HG03097 (cell line): ENCODE measurements around the gene ATG16L2.
"Not testable (repeated sequence)": the region's sequence is repeated elsewhere in the genome, so short reads cannot be mapped to it uniquely, and the experiment has no call there.

Experiments
- ATAC-seq: cut with Tn5 transposase; IDR thresholded peaks from one replicate; pipeline ENCODE4 v1.9.1; 2021; ENCODE audit not compliant: unreplicated experiment, low FRiP score

The ATG16L2 gene

GRCh38 chr11:72799441-72799840 is 14.8 kb upstream of the ATG16L2 start:
- no peak for ATAC-seq

DNA sequence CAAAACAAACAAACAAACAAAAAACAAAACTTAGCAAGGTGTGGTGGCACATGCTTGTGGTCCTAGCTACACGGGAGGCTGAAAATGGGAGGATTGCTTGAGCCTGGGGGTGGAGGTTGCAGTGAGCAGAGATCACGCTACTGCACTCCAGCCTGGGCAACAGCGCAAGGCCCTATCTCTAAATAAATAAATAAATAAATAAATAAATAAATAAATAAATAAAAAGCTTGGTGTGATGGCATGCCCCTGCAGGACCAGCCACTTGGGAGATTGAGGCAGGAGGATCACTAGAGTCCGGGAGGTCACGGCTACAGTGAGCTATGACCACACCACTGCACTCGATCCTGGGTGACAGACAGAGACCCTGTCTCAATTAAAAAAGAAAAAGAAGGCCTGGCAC is 11.4 kb upstream of the ATG16L2 start:
- no peak for ATAC-seq

DNA sequence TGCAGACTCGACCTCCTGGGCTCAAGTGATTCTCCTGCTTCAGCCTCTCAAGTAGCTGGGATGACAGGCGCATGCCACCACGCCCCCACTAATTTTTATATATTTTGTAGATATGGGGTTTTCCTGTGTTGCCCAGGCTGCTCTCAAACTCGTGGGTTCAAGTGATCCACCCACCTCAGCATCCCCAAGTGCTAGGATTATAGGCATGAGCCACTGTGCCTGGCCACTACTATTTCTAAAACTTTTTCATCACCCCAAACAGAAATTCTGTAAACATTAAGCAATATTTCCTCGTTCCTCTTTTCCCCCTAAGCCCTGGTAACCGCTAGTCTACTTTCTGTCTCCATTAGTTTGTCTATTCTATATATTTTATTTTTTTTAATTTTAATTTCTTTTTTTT is 9.0 kb upstream of the ATG16L2 start:
- no peak for ATAC-seq

DNA sequence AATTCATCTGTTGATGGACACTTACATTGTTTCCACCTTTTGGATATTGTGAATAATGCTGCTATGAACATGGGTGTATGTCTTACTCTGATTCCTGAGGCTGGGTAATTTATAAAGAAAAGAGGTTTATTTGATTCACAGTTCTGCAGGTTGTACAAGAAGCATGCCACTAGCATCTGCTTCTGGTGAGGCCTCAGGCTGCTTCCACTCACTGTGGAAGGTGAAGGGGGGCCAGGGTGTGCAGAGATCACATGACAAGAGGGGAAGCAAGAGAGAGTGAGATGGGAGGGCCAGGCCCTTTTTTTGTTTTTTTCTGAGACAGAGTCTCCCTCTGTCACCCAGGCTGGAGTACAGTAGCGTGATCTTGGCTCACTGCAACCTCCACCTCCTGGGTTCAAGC is 7.8 kb upstream of the ATG16L2 start:
- not testable (repeated sequence) for ATAC-seq

DNA sequence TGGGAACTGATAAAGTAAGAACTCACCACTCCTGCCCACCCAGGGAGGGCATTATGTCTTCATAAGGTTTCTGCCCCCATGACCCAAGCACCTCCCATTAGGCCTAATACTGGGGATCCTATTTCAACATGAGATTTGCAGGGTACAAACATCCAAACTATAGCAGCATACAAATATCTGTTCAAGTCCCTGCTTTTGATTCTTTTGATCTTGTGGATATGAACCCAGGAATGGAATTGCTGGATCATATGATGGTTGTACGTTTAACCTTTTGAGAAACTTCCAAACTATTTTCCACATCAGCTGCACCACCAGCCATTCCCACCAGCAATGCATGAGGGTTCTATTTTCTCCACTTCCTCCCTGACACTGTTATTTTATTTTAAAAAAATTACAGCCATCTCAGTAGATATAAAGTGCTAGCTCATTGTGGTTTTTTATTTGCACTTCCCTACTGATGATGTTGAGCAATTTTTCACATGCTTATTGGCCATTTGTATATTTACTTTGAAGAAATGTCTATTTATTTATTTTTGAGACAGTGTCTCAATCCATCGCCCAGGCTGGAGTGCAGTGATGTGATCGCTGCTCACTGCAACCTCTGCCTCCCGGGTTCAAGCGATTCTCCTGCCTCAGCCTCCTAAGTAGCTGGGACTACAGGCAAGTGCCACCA is 7.1 kb upstream of the ATG16L2 start:
- no peak for ATAC-seq

GRCh38 chr11:72807792-72808191 is 6.4 kb upstream of the ATG16L2 start:
- no peak for ATAC-seq

GRCh38 chr11:72808331-72808798 is 5.8 kb upstream of the ATG16L2 start:
- no peak for ATAC-seq

GRCh38 chr11:72811686-72812085 is 2.5 kb upstream of the ATG16L2 start:
- not testable (repeated sequence) for ATAC-seq

GRCh38 chr11:72812604-72812966 is 1.6 kb upstream of the ATG16L2 start:
- no peak for ATAC-seq

DNA sequence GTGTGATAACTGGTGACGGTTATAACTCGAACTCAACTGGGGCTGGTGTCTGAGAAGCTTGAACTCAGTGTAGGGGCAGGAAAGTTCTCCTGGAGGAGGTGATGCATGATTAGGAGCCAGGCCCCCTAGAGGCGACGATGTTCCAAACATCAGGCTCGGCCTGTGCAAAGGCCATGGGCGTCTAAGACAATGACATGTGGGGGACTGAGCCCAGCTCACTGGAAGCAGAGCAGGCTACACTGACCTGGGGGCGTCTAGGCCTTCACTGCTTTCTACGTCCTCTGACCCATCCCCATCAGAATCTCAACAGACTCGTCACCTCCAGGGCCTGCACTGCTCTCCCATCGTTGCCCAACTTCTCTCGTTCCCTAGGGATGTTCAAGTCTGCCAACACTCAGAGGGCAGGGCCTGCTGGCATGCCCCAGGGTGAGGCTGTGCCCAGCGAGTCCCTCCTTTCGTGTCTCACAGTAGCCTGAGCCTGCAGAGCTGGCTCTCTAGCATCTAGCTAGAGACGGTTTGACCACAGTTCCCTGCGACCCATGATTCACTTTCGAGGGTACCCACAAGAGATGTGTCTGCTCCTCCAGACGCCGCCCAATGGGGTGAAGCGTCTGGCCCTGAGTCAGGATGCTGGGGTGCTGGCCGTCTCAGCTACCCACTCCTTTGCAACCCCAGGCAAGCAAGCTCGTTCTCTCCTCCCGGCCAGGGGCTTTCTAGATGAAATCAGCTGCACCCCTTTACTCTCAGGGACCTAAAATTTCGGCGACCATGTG is 1.1 kb upstream of the ATG16L2 start:
- ATAC-seq = peak; percentile 7

DNA sequence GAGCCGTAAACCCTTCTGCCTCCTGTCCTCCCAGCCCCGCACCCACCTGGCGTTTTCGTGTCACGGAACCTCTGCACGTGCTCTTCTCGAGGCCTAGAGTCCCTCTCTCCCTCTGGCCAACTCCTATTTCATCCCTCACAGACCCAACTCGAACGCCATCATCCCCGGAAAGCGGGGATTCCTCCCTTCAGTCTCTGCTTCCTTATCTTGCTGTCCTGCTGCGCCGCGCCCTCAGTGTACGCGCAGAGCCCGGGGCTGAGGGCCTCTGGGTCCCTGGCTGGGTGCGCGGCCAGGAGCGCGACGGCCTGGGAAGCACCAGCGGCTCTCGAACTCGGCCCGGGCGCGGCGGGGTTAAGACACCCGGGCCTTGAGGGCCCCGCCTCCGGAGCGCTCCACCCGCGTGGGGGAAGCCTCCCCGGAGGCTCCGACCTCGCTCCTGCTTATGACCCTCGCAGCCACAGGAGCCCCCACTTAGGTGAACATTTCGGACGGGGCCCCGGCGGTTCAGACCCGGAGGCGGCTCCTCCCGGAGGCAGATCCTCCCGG is 398 bp upstream of the ATG16L2 start:
- ATAC-seq = peak; percentile 36

GRCh38 chr11:72815110-72815618 is 953 bp downstream of the ATG16L2 start:
- no peak for ATAC-seq

GRCh38 chr11:72816404-72816990 is 2.3 kb downstream of the ATG16L2 start:
- no peak for ATAC-seq

- no peak for ATAC-seq
Measured at GRCh38 chr11:72817966-72818365, 3.8 kb downstream of the ATG16L2 start.

GRCh38 chr11:72818971-72819370 is 4.8 kb downstream of the ATG16L2 start:
- ATAC-seq = no peak

DNA sequence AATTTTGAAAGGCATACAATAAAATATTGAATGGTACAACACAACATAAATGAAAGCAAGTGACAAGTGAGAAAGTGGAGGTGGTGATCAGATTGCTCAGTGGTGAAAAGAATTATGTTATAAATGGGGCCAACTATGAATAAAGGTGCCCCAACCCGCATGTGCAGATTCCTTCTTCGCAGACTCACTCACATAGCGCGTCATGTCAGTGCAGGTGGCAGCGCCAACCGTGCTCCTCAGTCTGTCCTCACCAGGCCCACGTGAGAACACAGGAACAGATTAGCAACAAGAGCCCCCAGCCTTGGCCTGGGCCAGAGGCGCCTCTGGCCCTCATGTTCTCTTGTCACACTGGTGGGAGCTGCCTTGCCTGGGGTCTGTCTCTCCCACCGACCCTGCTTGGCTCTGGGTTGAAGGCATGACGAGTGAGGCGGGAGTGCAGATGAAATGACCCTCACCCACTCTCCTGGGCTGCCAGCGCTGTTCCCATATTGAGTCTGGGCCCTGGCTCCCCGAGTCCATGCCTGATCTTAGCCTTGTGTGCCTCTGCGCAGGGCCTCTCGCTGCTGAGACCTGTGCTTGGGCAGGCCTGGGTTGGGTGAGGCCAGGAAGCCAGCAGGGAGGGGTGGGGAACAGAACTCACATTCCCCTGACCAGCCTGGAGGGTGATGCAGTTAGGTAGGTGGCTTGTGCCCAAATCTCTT is 6.4 kb downstream of the ATG16L2 start:
- no peak for ATAC-seq

- no peak for ATAC-seq
Measured at GRCh38 chr11:72821221-72821919, 7.2 kb downstream of the ATG16L2 start.

DNA sequence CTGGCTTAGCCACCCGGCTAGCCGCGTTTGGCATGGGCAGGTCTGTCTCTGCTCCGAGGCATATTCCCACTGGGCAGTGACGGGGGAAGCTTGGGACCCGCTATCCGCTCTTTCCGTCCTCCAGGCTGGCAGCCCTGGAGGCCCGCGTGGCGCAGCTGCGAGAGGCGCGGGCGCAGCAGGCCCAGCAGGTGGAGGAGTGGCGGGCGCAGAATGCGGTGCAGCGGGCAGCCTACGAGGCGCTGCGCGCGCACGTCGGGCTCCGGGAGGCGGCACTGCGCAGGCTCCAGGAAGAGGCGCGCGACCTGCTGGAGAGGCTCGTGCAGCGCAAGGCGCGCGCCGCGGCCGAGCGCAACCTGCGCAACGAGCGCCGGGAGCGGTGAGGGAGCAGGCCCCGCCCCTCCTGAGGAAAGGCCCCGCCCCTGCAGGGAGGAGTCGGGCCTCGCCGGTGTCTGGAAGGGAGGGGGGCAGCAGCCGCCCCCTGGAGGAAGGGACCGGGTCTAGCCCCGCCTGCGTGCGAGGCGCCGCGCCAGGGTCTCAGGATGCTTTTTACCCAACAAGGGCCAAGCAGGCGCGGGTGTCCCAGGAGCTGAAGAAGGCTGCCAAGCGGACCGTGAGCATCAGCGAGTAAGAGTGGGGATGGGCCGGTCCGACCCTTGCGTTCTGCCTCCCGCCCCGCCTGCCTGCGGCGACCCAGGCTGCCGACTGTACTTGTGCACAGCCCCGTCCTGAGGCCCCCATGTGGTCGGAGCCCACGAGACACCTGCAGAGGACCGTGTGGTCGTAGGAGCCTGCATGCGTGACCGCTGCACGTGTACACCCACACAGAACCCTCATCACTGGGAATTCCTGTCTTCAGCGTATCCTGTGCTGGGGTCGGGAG is 7.9 kb downstream of the ATG16L2 start:
- no peak for ATAC-seq
